Body of pancreas (tissue), 4 donors: Measurements from ENCODE around the gene COL6A1. TPM values are rescaled to one million over a fixed set of nuclear protein-coding genes. Genes with fewer than 3 reads are reported as not detected.
A peak's percentile ranks its signal among the peaks of the same experiment; 100 is the strongest.

Source experiments
- ATAC-seq: fragments of 150-250 bp; one replicate; pipeline ENCODE4 v1.9.1; 2016
- DNase-seq, 4 donors: peaks; one replicate each; pipeline ENCODE4 v3.0.0-alpha.2; 2019
- H3K27ac ChIP-seq, 4 donors: fragments of 200-600 bp; sonication (generic); 1 replicate in 3 of 4; 2 replicates in 1 of 4; pipeline versions ENCODE4 v1.5.1 to v1.6.1; 2016 to 2019; ENCODE audit warnings: mild to moderate bottlenecking in 1 of 4, mixed read lengths in 1 of 4, moderate library complexity in 1 of 4
- H3K27me3 ChIP-seq, 2 donors: fragments of 200-600 bp; sonication (generic); one replicate each; pipeline ENCODE4 v1.6.0; 2016; ENCODE audit warnings: mild to moderate bottlenecking in 1 of 2
- H3K36me3 ChIP-seq, 2 donors: fragments of 200-600 bp; sonication (generic); replicated peaks in 1 of 2; 2 replicates each; pipeline ENCODE4 v1.5.1; 2016; ENCODE audit warnings: low read depth in 2 of 2; ENCODE audit not compliant: insufficient read depth in 1 of 2
- H3K4me1 ChIP-seq: fragments of 200-600 bp; sonication (generic); one replicate; pipeline ENCODE4 v1.6.0; 2016
- H3K4me3 ChIP-seq, 2 donors: fragments of 200-600 bp; sonication (generic); 1 replicate in 1 of 2; 2 replicates in 1 of 2; pipeline ENCODE4 v1.5.1; 2016 to 2019
- H3K9me3 ChIP-seq, 3 donors: fragments of 200-600 bp; sonication (generic); 1 replicate in 2 of 3; 2 replicates in 1 of 3; pipeline ENCODE4 v1.5.1; 2016
- POLR2A ChIP-seq, 3 donors: fragments of 450-650 bp; IDR thresholded peaks; one replicate each; pipeline ENCODE4 v1.6.1; 2016; ENCODE audit warnings: antibody characterized with exemption in 3 of 3, mild to moderate bottlenecking in 2 of 3
- WGBS, 2 donors: methylation state at CpG; one replicate each; pipeline ENCODE4 v1.1.5; 2017; 5-methylcytosine and 5-hydroxymethylcytosine counted together
- intact Hi-C: fragments of 100-400 bp; cut with DNase I; formaldehyde crosslinking; loops from one replicate; pipeline ENCODE4 v1.15.1; 2023
- total RNA-seq, 2 donors: library from RNA; depleted of rRNA; stranded (reverse); fragments of >200 nt; gene quantifications; one replicate each; pipeline ENCODE4 v1.1.0, GENCODE V29; 2016
- TF ChIP-seq, protein P1 (sequence below), 7 experiments: fragments of 450-650 bp in 4 of 7; fragments of 200-600 bp in 3 of 7; sonication (generic) in 3 of 7; IDR thresholded peaks; one replicate each; pipeline ENCODE4 v1.5.1; 2016 to 2019; ENCODE audit warnings: antibody characterized with exemption in 7 of 7

Gene COL6A1
- total RNA-seq, 2 donors from 2014 or later: 112 to 314 TPM

- Histone ChIP-seq H3K27me3 (no peaks in the 10 kb centered on the region), H3K27ac (peak overlapping the region in 2 of 4 donors; percentile 25 to 30), H3K4me3 (no peak overlapping the region), H3K9me3 (no peaks in the 10 kb centered on the region), H3K4me1 (no peaks in the 10 kb centered on the region), H3K36me3 (no peaks in the 10 kb centered on the region)
- TF ChIP-seq, protein P1, sequence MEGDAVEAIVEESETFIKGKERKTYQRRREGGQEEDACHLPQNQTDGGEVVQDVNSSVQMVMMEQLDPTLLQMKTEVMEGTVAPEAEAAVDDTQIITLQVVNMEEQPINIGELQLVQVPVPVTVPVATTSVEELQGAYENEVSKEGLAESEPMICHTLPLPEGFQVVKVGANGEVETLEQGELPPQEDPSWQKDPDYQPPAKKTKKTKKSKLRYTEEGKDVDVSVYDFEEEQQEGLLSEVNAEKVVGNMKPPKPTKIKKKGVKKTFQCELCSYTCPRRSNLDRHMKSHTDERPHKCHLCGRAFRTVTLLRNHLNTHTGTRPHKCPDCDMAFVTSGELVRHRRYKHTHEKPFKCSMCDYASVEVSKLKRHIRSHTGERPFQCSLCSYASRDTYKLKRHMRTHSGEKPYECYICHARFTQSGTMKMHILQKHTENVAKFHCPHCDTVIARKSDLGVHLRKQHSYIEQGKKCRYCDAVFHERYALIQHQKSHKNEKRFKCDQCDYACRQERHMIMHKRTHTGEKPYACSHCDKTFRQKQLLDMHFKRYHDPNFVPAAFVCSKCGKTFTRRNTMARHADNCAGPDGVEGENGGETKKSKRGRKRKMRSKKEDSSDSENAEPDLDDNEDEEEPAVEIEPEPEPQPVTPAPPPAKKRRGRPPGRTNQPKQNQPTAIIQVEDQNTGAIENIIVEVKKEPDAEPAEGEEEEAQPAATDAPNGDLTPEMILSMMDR (IDR thresholded peaks at IDR 0.05): no peak
- TF ChIP-seq POLR2A (IDR thresholded peaks at IDR 0.05): no peak
- peak; percentile 41 to 63 (median 46) for DNase-seq
- peak; percentile 63 for ATAC-seq
- 52 to 69% methylated on average over 5 to 23 of the region's 23 CpGs for WGBS, 2 donors
- intact Hi-C loops: no loop called here
Measured at GRCh38 chr21:46038871-46039397, 57.4 kb downstream of the COL6A1 start.

GRCh38 chr21:46039891-46040660, 58.5 kb downstream of the COL6A1 start:
- WGBS, 2 donors: 64 to 72% methylated on average over 9 to 26 of the region's 31 CpGs
- no peak for TF ChIP-seq POLR2A (IDR thresholded peaks at IDR 0.05)
- TF ChIP-seq, protein P1 (IDR thresholded peaks at IDR 0.05): no peak
- H3K9me3 ChIP-seq: no peaks in the 10 kb centered on the region
- H3K4me1 ChIP-seq: no peaks in the 10 kb centered on the region
- DNase-seq (no peak), ATAC-seq (no peak)
- no peaks in the 10 kb centered on the region for H3K27me3 ChIP-seq
- no peak overlapping the region for H3K27ac ChIP-seq
- no peak overlapping the region for H3K4me3 ChIP-seq
- H3K36me3 ChIP-seq: no peaks in the 10 kb centered on the region
- intact Hi-C loops: no loop called here

- H3K27me3 ChIP-seq: no peaks in the 10 kb centered on the region
- intact Hi-C loops: no loop called here
- no peaks in the 10 kb centered on the region for H3K9me3 ChIP-seq
- DNase-seq (no peak), ATAC-seq (no peak)
- no peak for TF ChIP-seq POLR2A (IDR thresholded peaks at IDR 0.05)
- no peak overlapping the region for H3K4me3 ChIP-seq
- WGBS, 2 donors: 64 to 65% methylated on average over 10 of the region's 10 CpGs
- no peaks in the 10 kb centered on the region for H3K36me3 ChIP-seq
- no peak overlapping the region for H3K27ac ChIP-seq
- H3K4me1 ChIP-seq: no peaks in the 10 kb centered on the region
Measured at GRCh38 chr21:46040707-46041106, 59.1 kb downstream of the COL6A1 start.

DNA sequence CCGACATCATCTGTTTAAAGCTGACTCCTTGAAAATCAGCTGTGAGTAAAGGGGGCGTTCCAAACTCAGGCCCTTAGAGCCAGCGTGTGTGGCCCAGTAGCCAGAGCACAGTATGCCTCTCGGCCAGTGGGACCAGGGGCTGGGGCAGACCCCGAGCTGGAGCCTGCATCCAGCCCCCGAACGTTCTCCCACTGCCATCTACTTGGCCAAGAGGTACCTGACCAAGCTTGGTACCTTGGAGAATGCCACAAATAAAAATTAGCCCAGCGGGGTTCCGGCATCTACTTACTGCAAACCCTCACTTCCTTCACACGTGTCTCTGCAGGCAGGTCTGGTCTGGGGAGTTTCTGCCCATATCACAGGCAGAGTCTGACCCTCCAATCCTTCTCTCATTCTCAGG, 59.6 kb downstream of the COL6A1 start:
- intact Hi-C loops: no loop called here
- Histone ChIP-seq H3K4me1 (no peaks in the 10 kb centered on the region), H3K4me3 (no peak overlapping the region), H3K27ac (no peak overlapping the region), H3K27me3 (no peaks in the 10 kb centered on the region), H3K36me3 (no peaks in the 10 kb centered on the region), H3K9me3 (no peaks in the 10 kb centered on the region)
- 73 to 76% methylated on average over 8 of the region's 10 CpGs for WGBS, 2 donors
- ATAC-seq: no peak
- no peak for TF ChIP-seq POLR2A (IDR thresholded peaks at IDR 0.05)
- TF ChIP-seq, protein P1 (IDR thresholded peaks at IDR 0.05): no peak
- DNase-seq: no peak

GRCh38 chr21:46045154-46045553, 63.6 kb downstream of the COL6A1 start:
- Histone ChIP-seq H3K9me3 (no peaks in the 10 kb centered on the region), H3K27ac (no peak overlapping the region), H3K27me3 (no peaks in the 10 kb centered on the region), H3K4me1 (no peaks in the 10 kb centered on the region), H3K36me3 (no peaks in the 10 kb centered on the region), H3K4me3 (no peak overlapping the region)
- DNase-seq: no peak
- TF ChIP-seq, protein P1 (IDR thresholded peaks at IDR 0.05): no peak
- TF ChIP-seq POLR2A (IDR thresholded peaks at IDR 0.05): no peak
- ATAC-seq: no peak
- 32 to 39% methylated on average over 2 of the region's 2 CpGs for WGBS, 2 donors
- intact Hi-C loops: no loop called here
